GM19193 (cell line): ENCODE data around the gene F2RL3.

ENCODE experiments used
- POLR2A ChIP-seq: IDR thresholded peaks from 4 replicates; pipeline ENCODE4 v1.6.1; 2011; ENCODE audit not compliant: insufficient read depth, insufficient read length; ENCODE audit errors: extremely low read depth

The F2RL3 gene

DNA sequence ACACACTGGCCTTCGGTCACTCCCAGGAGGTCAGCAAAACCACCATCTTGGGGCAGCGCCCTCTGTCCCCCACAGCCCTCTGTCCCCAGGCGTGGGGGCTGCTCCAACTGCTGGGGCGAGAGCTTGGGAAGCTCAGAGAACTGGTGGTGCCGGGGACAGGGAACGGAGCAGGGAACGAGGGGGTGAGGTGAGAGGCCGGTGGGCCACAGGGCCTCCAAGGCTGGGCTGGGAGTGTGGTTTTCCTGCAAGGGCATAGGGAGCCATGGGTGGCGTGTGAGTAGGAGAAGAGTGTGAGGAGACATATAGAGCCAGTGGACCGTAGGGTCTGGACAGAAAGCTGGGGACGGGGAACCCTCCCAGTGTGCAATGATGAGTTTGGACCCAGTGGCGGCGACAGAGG, 34.1 kb downstream of the F2RL3 start:
- no peak for TF ChIP-seq POLR2A

DNA sequence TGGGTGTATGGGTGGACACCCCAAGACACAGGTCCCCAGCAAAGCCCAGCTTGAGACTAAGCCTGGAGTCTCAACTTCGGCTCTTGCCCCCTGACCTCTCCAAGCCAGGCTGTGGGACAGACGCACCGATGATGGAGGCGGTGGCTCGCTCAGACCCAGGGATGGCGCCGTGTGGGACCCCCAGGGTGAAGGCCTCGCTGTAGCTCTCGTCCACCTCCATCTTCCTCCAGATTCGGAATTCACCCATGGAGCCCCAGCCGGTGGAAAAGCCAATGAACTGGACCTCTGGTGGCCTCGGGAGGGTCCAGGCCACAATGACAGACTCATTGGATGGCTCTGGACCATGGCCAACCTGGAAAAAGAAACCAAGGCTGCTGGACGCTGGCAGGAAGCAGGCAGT, 39.1 kb downstream of the F2RL3 start:
- TF ChIP-seq POLR2A, result no peak

DNA sequence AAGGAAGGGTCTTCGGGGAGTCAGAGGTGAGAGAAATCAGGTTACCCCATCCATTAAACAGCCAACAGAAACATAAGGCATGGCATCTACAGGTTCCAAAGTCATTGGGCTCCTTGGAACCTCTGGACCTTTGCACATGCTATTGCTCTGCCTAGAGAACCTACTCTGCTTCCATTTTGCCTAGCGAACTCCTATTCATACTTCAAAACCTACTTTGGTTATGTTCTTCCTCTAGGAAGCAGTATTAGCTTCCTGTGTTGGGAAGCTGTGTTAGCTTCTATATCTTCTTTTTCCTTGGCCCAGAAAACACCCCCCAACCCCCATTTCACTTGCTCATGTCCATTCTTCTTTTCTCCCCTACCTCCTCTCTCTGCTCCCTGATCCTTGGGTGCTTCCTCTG, 39.6 kb downstream of the F2RL3 start:
- no peak for TF ChIP-seq POLR2A

DNA sequence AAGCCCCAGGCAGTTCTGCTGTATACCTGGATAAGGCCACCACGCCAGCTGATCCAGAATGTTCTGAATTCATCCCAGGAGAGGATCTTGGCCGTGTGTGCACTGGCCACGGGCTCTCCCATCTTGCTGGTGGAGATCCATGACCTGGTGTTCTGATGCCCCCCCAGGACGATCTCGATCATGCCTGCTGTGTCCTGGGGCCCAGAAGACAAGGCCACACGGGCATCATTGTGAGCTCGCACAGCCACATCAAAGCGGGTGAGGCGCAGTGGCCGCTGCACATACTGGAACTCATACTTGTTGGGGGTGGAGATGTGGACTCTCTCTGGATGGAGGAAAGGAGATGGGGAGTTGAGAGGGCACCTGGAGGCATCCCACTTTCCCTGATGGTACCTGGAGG, 40.1 kb downstream of the F2RL3 start:
- TF ChIP-seq POLR2A, result no peak

GRCh38 chr19:16930753-16931152, 42.0 kb downstream of the F2RL3 start:
- TF ChIP-seq POLR2A, result no peak

DNA sequence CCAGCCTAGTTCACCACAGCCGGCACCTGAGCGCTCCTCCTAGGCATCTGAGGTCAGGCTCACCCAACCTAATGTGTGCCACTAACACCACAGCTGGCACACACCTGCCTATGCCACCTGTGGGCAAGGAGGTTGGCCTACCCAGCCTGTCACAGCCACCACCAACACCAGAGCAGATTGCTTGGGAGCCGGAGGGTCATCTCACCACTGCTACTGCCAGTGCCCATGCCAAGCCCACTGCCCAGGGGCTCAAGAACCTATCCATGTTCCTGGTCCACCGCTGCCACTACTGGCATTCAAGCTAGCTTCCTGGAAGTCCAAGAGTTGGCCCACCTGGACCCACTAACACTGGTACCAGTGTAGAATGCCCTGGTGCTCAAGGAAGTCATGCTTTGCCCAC, 42.5 kb downstream of the F2RL3 start:
- no peak for TF ChIP-seq POLR2A

DNA sequence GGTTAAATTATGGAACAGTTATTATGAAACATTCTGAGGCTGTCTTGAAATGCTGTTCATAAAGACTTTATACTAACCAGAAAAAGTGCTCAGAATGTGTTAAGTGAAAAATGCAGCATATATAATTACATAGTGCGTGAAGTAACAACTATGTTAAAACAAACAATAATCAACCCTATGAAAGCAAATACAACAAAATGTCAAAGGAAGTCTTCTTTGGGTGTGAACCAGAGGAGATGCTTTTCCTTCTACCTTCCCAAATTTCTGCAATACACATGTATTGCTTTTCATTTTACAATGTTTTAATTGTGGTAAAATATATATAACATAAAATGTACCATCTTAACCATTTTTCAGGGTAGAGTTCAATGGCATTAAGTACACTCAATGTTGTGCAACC, 45.7 kb downstream of the F2RL3 start:
- no peak for TF ChIP-seq POLR2A

- no peak for TF ChIP-seq POLR2A
Observed at GRCh38 chr19:16936901-16937300, 48.1 kb downstream of the F2RL3 start.

DNA sequence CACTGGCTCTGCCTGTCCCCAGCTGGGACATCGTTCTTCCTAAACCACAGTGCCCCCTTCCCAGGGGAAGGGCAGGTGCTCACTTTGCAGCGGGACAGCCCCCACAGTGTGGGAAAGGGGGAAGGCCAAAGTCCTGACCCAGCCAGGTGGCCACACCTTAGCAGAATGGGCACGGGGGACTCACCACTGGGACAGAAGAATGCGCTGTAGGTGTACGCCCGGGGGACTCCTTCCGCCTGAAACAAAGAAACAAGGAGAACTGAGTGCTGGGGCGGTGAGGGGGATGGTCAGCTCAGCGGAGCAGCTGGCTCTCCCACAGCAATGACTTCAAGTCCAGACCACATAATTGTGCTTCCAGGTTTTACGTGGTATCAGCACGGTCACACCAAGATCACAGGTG, 49.4 kb downstream of the F2RL3 start:
- TF ChIP-seq POLR2A, result no peak

- no peak for TF ChIP-seq POLR2A
Observed at GRCh38 chr19:16940626-16941025, 51.8 kb downstream of the F2RL3 start.
